H9 (cell line): ENCODE results near the gene CTDSPL2. TPM values are rescaled to one million over a fixed set of nuclear protein-coding genes. Genes with fewer than 3 reads are reported as not detected.

Experiments used
- DNase-seq: peaks from one replicate; pipeline ENCODE4 v3.0.0-alpha.2; 2017
- H2AFZ ChIP-seq: one replicate; pipeline ENCODE4 v1.6.1; 2013; ENCODE audit warnings: mild to moderate bottlenecking, low read length, control low read depth, moderate library complexity
- H2AK5ac ChIP-seq: 2 replicates; pipeline ENCODE4 v1.6.1; 2013; ENCODE audit warnings: low read length, control low read depth, mixed read lengths; ENCODE audit not compliant: insufficient read length
- H2BK120ac ChIP-seq: one replicate; pipeline ENCODE4 v1.6.1; 2013; ENCODE audit warnings: low read depth, mild to moderate bottlenecking, low read length, control low read depth, inconsistent platforms; ENCODE audit not compliant: poor library complexity, severe bottlenecking
- H2BK12ac ChIP-seq: 2 replicates; pipeline ENCODE4 v1.6.1; 2013; ENCODE audit warnings: low read length, control low read depth, mixed read lengths, low read depth; ENCODE audit not compliant: insufficient read length
- H2BK15ac ChIP-seq: 2 replicates; pipeline ENCODE4 v1.6.1; 2013; ENCODE audit warnings: low read depth, low read length, control low read depth
- H2BK20ac ChIP-seq: one replicate; pipeline ENCODE4 v1.6.1; 2013; ENCODE audit warnings: low read depth, mild to moderate bottlenecking, low read length, control low read depth, inconsistent platforms; ENCODE audit not compliant: poor library complexity, severe bottlenecking
- H2BK5ac ChIP-seq: 2 replicates; pipeline ENCODE4 v1.6.1; 2013; ENCODE audit warnings: low read length, control low read depth, mixed read lengths; ENCODE audit not compliant: insufficient read length
- H3K14ac ChIP-seq: 2 replicates; pipeline ENCODE4 v1.6.1; 2013; ENCODE audit warnings: low read length, control low read depth; ENCODE audit not compliant: insufficient read depth
- H3K18ac ChIP-seq: 2 replicates; pipeline ENCODE4 v1.6.1; 2013; ENCODE audit warnings: low read depth, mild to moderate bottlenecking, mixed read lengths, low read length, control low read depth; ENCODE audit not compliant: insufficient read length
- H3K23ac ChIP-seq: 2 replicates; pipeline ENCODE4 v1.6.1; 2013; ENCODE audit warnings: low read length, control low read depth, mixed read lengths, low read depth; ENCODE audit not compliant: insufficient read length
- H3K23me2 ChIP-seq: 2 replicates; pipeline ENCODE4 v1.6.1; 2013; ENCODE audit warnings: low read depth, mild to moderate bottlenecking, mixed read lengths, low read length, control low read depth; ENCODE audit not compliant: insufficient read length, poor library complexity, severe bottlenecking
- H3K27ac ChIP-seq: 2 replicates; pipeline ENCODE4 v1.5.1; 2013; ENCODE audit warnings: low read length, control low read depth, mixed read lengths, low read depth; ENCODE audit not compliant: insufficient read length
- H3K27me3 ChIP-seq: 2 replicates; pipeline ENCODE4 v1.6.1; 2013; ENCODE audit warnings: low read length, control low read depth, inconsistent platforms; ENCODE audit not compliant: insufficient read depth
- H3K4ac ChIP-seq: 2 replicates; pipeline ENCODE4 v1.6.1; 2013; ENCODE audit warnings: low read depth, mild to moderate bottlenecking, control low read depth, inconsistent platforms, low read length, moderate library complexity
- H3K4me1 ChIP-seq: 2 replicates; pipeline ENCODE4 v1.6.1; 2013; ENCODE audit warnings: low read length, control low read depth, inconsistent platforms; ENCODE audit not compliant: insufficient read depth
- H3K4me2 ChIP-seq: 2 replicates; pipeline ENCODE4 v1.6.1; 2013; ENCODE audit warnings: low read length, control low read depth, mixed read lengths; ENCODE audit not compliant: insufficient read length, insufficient read depth
- H3K56ac ChIP-seq: 2 replicates; pipeline ENCODE4 v1.6.1; 2013; ENCODE audit warnings: low read depth, mild to moderate bottlenecking, mixed read lengths, low read length, control low read depth; ENCODE audit not compliant: insufficient read length
- H3K79me1 ChIP-seq: 2 replicates; pipeline ENCODE4 v1.6.1; 2013; ENCODE audit warnings: low read depth, mild to moderate bottlenecking, moderate library complexity, low read length, control low read depth, inconsistent platforms; ENCODE audit not compliant: insufficient read depth, poor library complexity, severe bottlenecking
- H3K79me2 ChIP-seq: 2 replicates; pipeline ENCODE4 v1.6.1; 2013; ENCODE audit warnings: low read length, control low read depth, inconsistent platforms; ENCODE audit not compliant: insufficient read depth
- H3K9ac ChIP-seq: 2 replicates; pipeline ENCODE4 v1.6.1; 2013; ENCODE audit warnings: low read length, control low read depth, mixed read lengths; ENCODE audit not compliant: insufficient read length; ENCODE audit errors: extremely low read depth
- H3K9me3 ChIP-seq: one replicate; pipeline ENCODE4 v1.6.1; 2013; ENCODE audit warnings: low read depth, low read length, inconsistent platforms; ENCODE audit not compliant: control insufficient read depth
- H3T11ph ChIP-seq: one replicate; pipeline ENCODE4 v1.6.1; 2013; ENCODE audit warnings: mild to moderate bottlenecking, low read length, control low read depth, inconsistent platforms
- H4K20me1 ChIP-seq: one replicate; pipeline ENCODE4 v1.6.1; 2013; ENCODE audit not compliant: control insufficient read depth, insufficient read length, insufficient read depth
- H4K5ac ChIP-seq: 2 replicates; pipeline ENCODE4 v1.6.1; 2013; ENCODE audit warnings: low read depth, mild to moderate bottlenecking, mixed read lengths, low read length, control low read depth; ENCODE audit not compliant: insufficient read length
- H4K8ac ChIP-seq: replicated peaks from 2 replicates; pipeline ENCODE4 v1.6.1; 2013; ENCODE audit warnings: low read length, control low read depth, mixed read lengths, low read depth; ENCODE audit not compliant: insufficient read length
- H4K91ac ChIP-seq: 2 replicates; pipeline ENCODE4 v1.6.1; 2013; ENCODE audit warnings: low read depth, mild to moderate bottlenecking, moderate library complexity, mixed read lengths, low read length, control low read depth; ENCODE audit not compliant: insufficient read length
- H3K27ac Mint-ChIP-seq, 3 experiments: 2 replicates in 2 of 3; 3 replicates in 1 of 3; pipeline ENCODE4 v1.8.0; 2020 to 2021; ENCODE audit warnings: mixed read lengths in 3 of 3, mild to moderate bottlenecking in 1 of 3, moderate library complexity in 1 of 3
- H3K27me3 Mint-ChIP-seq: 2 replicates; pipeline ENCODE4 v1.8.0; 2021; ENCODE audit warnings: low read depth, mild to moderate bottlenecking, moderate library complexity, mixed read lengths
- H3K36me3 Mint-ChIP-seq, 3 experiments: 2 replicates in 2 of 3; 3 replicates in 1 of 3; pipeline ENCODE4 v1.8.0; 2020 to 2021; ENCODE audit warnings: low read depth in 3 of 3, mixed read lengths in 3 of 3; ENCODE audit not compliant: insufficient read depth in 1 of 3
- H3K4me1 Mint-ChIP-seq, 2 experiments: 2 replicates each; pipeline ENCODE4 v1.8.0; 2020; ENCODE audit warnings: mixed read lengths in 2 of 2
- H3K4me3 Mint-ChIP-seq, 2 experiments: 2 replicates in 1 of 2; 3 replicates in 1 of 2; pipeline ENCODE4 v1.8.0; 2020 to 2021; ENCODE audit warnings: mild to moderate bottlenecking in 2 of 2, mixed read lengths in 2 of 2, moderate library complexity in 1 of 2
- H3K9me3 Mint-ChIP-seq, 2 experiments: 2 replicates in 1 of 2; 3 replicates in 1 of 2; pipeline ENCODE4 v1.8.0; 2020; ENCODE audit warnings: mild to moderate bottlenecking in 2 of 2, mixed read lengths in 2 of 2, moderate library complexity in 1 of 2
- WGBS: extraction: QIAGEN DNeasy Blood & Tissue Kit; methylation state at CpG from one replicate; pipeline ENCODE4 v1.1.7; 2013; ENCODE audit warnings: missing lambda C conversion rate, low lambda C conversion rate, mixed read lengths; ENCODE audit not compliant: insufficient read length; ENCODE audit errors: extremely low coverage; 5-methylcytosine and 5-hydroxymethylcytosine counted together
- total RNA-seq: library from RNA; stranded (reverse); gene quantifications from 2 replicates; pipeline ENCODE4 v1.2.1, GENCODE V29; 2021
- TF ChIP-seq, protein P1 (sequence below): fragments of 200-600 bp; sonication (generic); conservative IDR thresholded peaks from 3 replicates; pipeline ENCODE4 v1.8.0; 2021; ENCODE audit warnings: antibody characterized with exemption, mild to moderate bottlenecking

The CTDSPL2 gene
- total RNA-seq, 1 experiment from 2014 or later, result 78.8 TPM

DNA sequence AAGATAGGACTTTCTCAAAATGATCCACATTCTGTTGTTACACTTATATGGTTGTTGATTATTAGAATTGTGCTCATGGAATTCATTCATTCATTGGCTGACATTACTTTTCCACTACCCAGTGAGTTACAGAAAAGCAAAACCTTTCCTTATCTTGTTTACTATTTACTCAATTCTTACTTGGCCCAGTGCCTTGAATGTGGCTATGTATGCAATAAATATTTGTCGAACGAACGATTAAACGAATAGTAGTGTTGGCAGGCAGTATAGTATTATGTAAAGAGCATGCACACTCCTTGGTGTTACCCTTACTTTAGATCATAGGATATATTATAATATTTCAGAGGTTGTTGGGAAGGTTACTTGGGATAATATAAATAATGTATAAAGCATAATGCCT lies 31.0 kb downstream of the CTDSPL2 start:
- Histone ChIP-seq H3K27ac (no peak overlapping the region), H3K18ac (no peak overlapping the region), H3K4me1 (no peaks in the 10 kb centered on the region), H2BK5ac (no peak overlapping the region), H3K79me1 (peaks cover 2% of the 10 kb centered on the region), H2AFZ (no peak overlapping the region), H2BK15ac (no peak overlapping the region), H3K14ac (no peak overlapping the region), H2BK12ac (no peak overlapping the region), H4K91ac (no peak overlapping the region), H3T11ph (no peak overlapping the region), H3K79me2 (peaks cover 3% of the 10 kb centered on the region; the same call in 1 of the 2 replicates), H4K20me1 (no peaks in the 10 kb centered on the region), H4K8ac (no peak overlapping the region), H3K4me2 (no peak overlapping the region), H3K27me3 (no peaks in the 10 kb centered on the region), H2AK5ac (no peak overlapping the region), H3K9ac (no peak overlapping the region), H3K4ac (no peak overlapping the region), H3K9me3 (no peaks in the 10 kb centered on the region), H3K23me2 (no peaks in the 10 kb centered on the region), H2BK20ac (no peak overlapping the region), H2BK120ac (no peak overlapping the region), H3K23ac (no peak overlapping the region), H4K5ac (no peak overlapping the region), H3K56ac (no peak overlapping the region)
- peaks cover 19 to 44% (median 40%) of the 10 kb centered on the region in 3 experiments for H3K36me3 Mint-ChIP-seq
- WGBS, result no CpG with 5 or more reads among the region's 4 CpGs
- H3K9me3 Mint-ChIP-seq, result peaks cover 0 to 4% of the 10 kb centered on the region in 2 experiments; a peak in 4 of 5 replicates
- DNase-seq, result no peak
- no peaks in the 10 kb centered on the region for H3K27me3 Mint-ChIP-seq
- TF ChIP-seq, protein P1, sequence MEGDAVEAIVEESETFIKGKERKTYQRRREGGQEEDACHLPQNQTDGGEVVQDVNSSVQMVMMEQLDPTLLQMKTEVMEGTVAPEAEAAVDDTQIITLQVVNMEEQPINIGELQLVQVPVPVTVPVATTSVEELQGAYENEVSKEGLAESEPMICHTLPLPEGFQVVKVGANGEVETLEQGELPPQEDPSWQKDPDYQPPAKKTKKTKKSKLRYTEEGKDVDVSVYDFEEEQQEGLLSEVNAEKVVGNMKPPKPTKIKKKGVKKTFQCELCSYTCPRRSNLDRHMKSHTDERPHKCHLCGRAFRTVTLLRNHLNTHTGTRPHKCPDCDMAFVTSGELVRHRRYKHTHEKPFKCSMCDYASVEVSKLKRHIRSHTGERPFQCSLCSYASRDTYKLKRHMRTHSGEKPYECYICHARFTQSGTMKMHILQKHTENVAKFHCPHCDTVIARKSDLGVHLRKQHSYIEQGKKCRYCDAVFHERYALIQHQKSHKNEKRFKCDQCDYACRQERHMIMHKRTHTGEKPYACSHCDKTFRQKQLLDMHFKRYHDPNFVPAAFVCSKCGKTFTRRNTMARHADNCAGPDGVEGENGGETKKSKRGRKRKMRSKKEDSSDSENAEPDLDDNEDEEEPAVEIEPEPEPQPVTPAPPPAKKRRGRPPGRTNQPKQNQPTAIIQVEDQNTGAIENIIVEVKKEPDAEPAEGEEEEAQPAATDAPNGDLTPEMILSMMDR, result no peak
- H3K27ac Mint-ChIP-seq, result no peak overlapping the region
- no peak overlapping the region for H3K4me3 Mint-ChIP-seq
- H3K4me1 Mint-ChIP-seq, result peaks cover 7 to 11% of the 10 kb centered on the region in 2 experiments
